NCI-H2107 (cell line): ENCODE data around the gene PASK.
A peak's percentile ranks its signal among the peaks of the same experiment; 100 is the strongest.

Experiments used
- DNase-seq: peaks from one replicate; lab custom pipeline; 2025; lab: John Stamatoyannopoulos, UW

Gene PASK

GRCh38 chr2:241179899-241180298 is 30.6 kb upstream of the PASK start:
- DNase-seq: no peak

GRCh38 chr2:241178961-241179360 is 29.7 kb upstream of the PASK start:
- no peak for DNase-seq

- DNase-seq: no peak
Observed at GRCh38 chr2:241177526-241178334, 28.5 kb upstream of the PASK start.

GRCh38 chr2:241173557-241173956 is 24.3 kb upstream of the PASK start:
- DNase-seq: no peak

- no peak for DNase-seq
Observed at GRCh38 chr2:241168366-241168765, 19.1 kb upstream of the PASK start.

- no peak for DNase-seq
Observed at GRCh38 chr2:241163601-241164118, 14.4 kb upstream of the PASK start.

GRCh38 chr2:241161646-241162281 is 12.5 kb upstream of the PASK start:
- DNase-seq: no peak

GRCh38 chr2:241160318-241160717 is 11.0 kb upstream of the PASK start:
- no peak for DNase-seq

GRCh38 chr2:241159116-241159515 is 9.8 kb upstream of the PASK start:
- no peak for DNase-seq

GRCh38 chr2:241158546-241158900 is 9.3 kb upstream of the PASK start:
- no peak for DNase-seq

GRCh38 chr2:241157841-241158545 is 8.7 kb upstream of the PASK start:
- DNase-seq: no peak

- no peak for DNase-seq
Observed at GRCh38 chr2:241156971-241157441, 7.7 kb upstream of the PASK start.

GRCh38 chr2:241155936-241156335 is 6.7 kb upstream of the PASK start:
- no peak for DNase-seq

- DNase-seq: no peak
Observed at GRCh38 chr2:241154915-241155314, 5.6 kb upstream of the PASK start.

- no peak for DNase-seq
Observed at GRCh38 chr2:241153616-241154015, 4.3 kb upstream of the PASK start.

- DNase-seq: no peak
Observed at GRCh38 chr2:241151934-241152660, 2.8 kb upstream of the PASK start.

- no peak for DNase-seq
Observed at GRCh38 chr2:241150660-241151530, 1.6 kb upstream of the PASK start.

- DNase-seq: peak; percentile 91
Observed at GRCh38 chr2:241149925-241150659, 820 bp upstream of the PASK start, which contains the start of gene PPP1R7. Gene PPP1R7 (plus strand): TSS chr2:241150467. CDS start chr2:241150496, 29 bp downstream.

- DNase-seq: no peak
Observed at GRCh38 chr2:241149675-241149924, 328 bp upstream of the PASK start.

- no peak for DNase-seq
Observed at GRCh38 chr2:241148239-241148638, 1.0 kb downstream of the PASK start.

GRCh38 chr2:241147336-241147735 is 1.9 kb downstream of the PASK start:
- DNase-seq: no peak
